Heart left ventricle (tissue), 16 donors: ENCODE data around the gene NFASC. TPM values are rescaled to one million over a fixed set of nuclear protein-coding genes. Genes with fewer than 3 reads are reported as not detected.

Source experiments
- ATAC-seq, 4 donors: fragments of 200-7000 bp; cut with Tn5 transposase; one replicate each; pipeline ENCODE4 v1.9.1; 2020 to 2022; ENCODE audit warnings: moderate library complexity in 4 of 4, mild to moderate bottlenecking in 3 of 4, moderate number of reproducible peaks in 1 of 4
- DNase-seq, 5 donors: peaks; one replicate each; pipeline ENCODE4 v3.0.0-alpha.2; 2020
- H3K27ac ChIP-seq, 12 donors: fragments of 200-600 bp; sonication (generic) in 4 of 12; one replicate each; pipeline versions ENCODE4 v1.5.0 to v1.8.0; 2016 to 2022; ENCODE audit warnings: mild to moderate bottlenecking in 2 of 12
- H3K27me3 ChIP-seq, 9 donors: fragments of 200-600 bp; sonication (generic) in 2 of 9; one replicate each; pipeline versions ENCODE4 v1.5.1 to v1.8.0; 2016 to 2022; ENCODE audit warnings: mild to moderate bottlenecking in 3 of 9
- H3K36me3 ChIP-seq, 9 donors: fragments of 200-600 bp; sonication (generic) in 2 of 9; one replicate each; pipeline versions ENCODE4 v1.5.0 to v1.8.0; 2018 to 2022; ENCODE audit warnings: mild to moderate bottlenecking in 2 of 9
- H3K4me1 ChIP-seq, 12 donors: fragments of 200-600 bp; sonication (generic) in 4 of 12; one replicate each; pipeline versions ENCODE4 v1.5.0 to v1.8.0; 2016 to 2022; ENCODE audit warnings: mild to moderate bottlenecking in 3 of 12
- H3K4me3 ChIP-seq, 12 donors: fragments of 200-600 bp; sonication (generic) in 4 of 12; one replicate each; pipeline versions ENCODE4 v1.5.0 to v1.8.0; 2017 to 2022; ENCODE audit warnings: mild to moderate bottlenecking in 9 of 12, moderate library complexity in 4 of 12
- H3K9me3 ChIP-seq, 12 donors: fragments of 200-600 bp; sonication (generic) in 4 of 12; one replicate each; pipeline versions ENCODE4 v1.5.0 to v1.8.0; 2016 to 2022; ENCODE audit warnings: mild to moderate bottlenecking in 1 of 12
- POLR2A ChIP-seq, 2 donors: fragments of 450-650 bp; IDR thresholded peaks; one replicate each; pipeline ENCODE4 v1.6.1; 2017; ENCODE audit warnings: antibody characterized with exemption in 2 of 2, mild to moderate bottlenecking in 2 of 2, moderate library complexity in 2 of 2
- WGBS, 4 donors: extraction: QIAGEN DNeasy Blood & Tissue Kit in 2 of 4; methylation state at CpG; one replicate each; pipeline versions ENCODE4 v1.1.5 to v1.1.7; 2013 to 2018; 5-methylcytosine and 5-hydroxymethylcytosine counted together
- intact Hi-C, 10 donors: fragments of 100-400 bp; cut with DNase I; formaldehyde crosslinking; loops; one replicate each; pipeline versions ENCODE4 v1.11.1 to v1.14.2; 2022
- polyA plus RNA-seq, 2 donors: library from polyadenylated mRNA; stranded (reverse); fragments of 200-250 nt; gene quantifications; one replicate each; pipeline ENCODE4 v1.2.3, GENCODE V29; 2013
- total RNA-seq, 9 donors: library from RNA; depleted of rRNA in 2 of 9; stranded (reverse); fragments of >200 nt in 2 of 9; fragmentation: NEBNext Ultra II Directional in 3 of 9; extraction: Animal tissue kit (Norgen Biotek cat#: 25700) in 3 of 9; gene quantifications; one replicate each; pipeline versions ENCODE4 v1.1.0 to v1.2.4, GENCODE V29; 2016 to 2023
- TF ChIP-seq, protein P1 (sequence below), 12 donors: fragments of 200-600 bp; sonication (generic) in 4 of 12; IDR thresholded peaks; one replicate each; pipeline versions ENCODE4 v1.5.0 to v1.8.0; 2018 to 2022; ENCODE audit warnings: antibody characterized with exemption in 12 of 12, mild to moderate bottlenecking in 5 of 12
- donor health status: ischemic (EF 13 %, LVEDD 7.1; RV severe dilation, severe dysfunction).
- donor health status: healthy with polysubstance abuse.
- donor health status: DM: no; HTN: yes; CAD: no.
- donor health status: DM: no; HTN: no; CAD: no.
- donor health status: ischemic (EF 25% LVEDD 6.9; RV normal size, moderate dysfunction).
- donor health status: ischemic (EF 25% LVEDD 5.7; RV mildly dilated, moderate dysfunction).
- donor health status: healthy.
- donor health status: DM: yes; HTN: yes; CAD: no.
- donor health status: ischemic (EF 35%, LVEDD 5.7; RV mildly dilated, moderate dysfunction).
- donor health status: nonischemic (EF 11% LVEDD 7.7; RV severe dilation, severe dysfunction).
- donor health status: DM: yes; HTN: yes; CAD: no.
- donor health status: PGD.
- donor health status: ischemic (EF 29% LVEDD 5.4; RV normal size, mild dysfunction).
- donor health status: nonischemic (EF 23%, LVEDD 6.1; RV moderate dilation, normal function).

Gene NFASC
- total and polyA plus RNA-seq, 11 donors: 2.5 to 14.6 (median 10.3) TPM

DNA sequence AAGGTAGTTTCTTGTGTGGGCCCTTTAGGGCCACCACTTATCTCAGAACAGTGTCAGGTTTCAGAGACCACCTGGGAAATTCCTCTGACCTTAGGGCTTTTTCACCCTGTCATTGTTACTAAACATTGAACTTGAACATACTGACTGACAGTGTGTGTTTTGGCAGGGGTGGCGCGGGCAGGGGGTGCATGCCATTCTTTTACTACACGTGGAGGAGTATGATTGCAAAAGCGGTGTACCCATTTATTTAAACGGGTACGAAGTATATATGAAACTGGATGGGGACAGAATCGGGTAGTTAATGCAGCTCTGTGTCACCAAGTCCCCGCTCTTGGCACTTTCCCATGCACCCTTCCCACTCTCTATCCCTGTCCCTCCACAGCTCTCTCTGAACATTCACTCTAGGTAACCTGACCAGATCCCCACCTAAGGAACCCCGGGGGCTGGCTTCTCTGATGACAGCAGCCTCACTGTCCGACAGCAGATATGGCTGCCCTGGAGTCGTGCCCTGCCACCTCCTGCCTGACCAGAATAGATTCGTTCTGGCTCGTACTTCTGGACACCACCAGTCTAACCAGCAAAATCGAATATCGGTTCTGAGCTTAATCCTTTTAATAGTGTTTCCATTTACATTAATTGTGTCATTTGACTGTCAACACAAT, 51.3 kb downstream of the NFASC start:
- no peak for DNase-seq
- no peak overlapping the region for H3K27ac ChIP-seq
- WGBS, 4 donors: 68 to 72% (median 72%) methylated on average over 15 of the region's 15 CpGs
- peaks cover 0 to 20% (median 8%) of the 10 kb centered on the region in 12 donors for H3K4me1 ChIP-seq
- H3K27me3 ChIP-seq: peaks cover 0 to 12% (median 0%) of the 10 kb centered on the region in 9 donors
- intact Hi-C loops: no loop called here
- H3K4me3 ChIP-seq: no peak overlapping the region
- no peaks in the 10 kb centered on the region for H3K36me3 ChIP-seq
- TF ChIP-seq, protein P1, sequence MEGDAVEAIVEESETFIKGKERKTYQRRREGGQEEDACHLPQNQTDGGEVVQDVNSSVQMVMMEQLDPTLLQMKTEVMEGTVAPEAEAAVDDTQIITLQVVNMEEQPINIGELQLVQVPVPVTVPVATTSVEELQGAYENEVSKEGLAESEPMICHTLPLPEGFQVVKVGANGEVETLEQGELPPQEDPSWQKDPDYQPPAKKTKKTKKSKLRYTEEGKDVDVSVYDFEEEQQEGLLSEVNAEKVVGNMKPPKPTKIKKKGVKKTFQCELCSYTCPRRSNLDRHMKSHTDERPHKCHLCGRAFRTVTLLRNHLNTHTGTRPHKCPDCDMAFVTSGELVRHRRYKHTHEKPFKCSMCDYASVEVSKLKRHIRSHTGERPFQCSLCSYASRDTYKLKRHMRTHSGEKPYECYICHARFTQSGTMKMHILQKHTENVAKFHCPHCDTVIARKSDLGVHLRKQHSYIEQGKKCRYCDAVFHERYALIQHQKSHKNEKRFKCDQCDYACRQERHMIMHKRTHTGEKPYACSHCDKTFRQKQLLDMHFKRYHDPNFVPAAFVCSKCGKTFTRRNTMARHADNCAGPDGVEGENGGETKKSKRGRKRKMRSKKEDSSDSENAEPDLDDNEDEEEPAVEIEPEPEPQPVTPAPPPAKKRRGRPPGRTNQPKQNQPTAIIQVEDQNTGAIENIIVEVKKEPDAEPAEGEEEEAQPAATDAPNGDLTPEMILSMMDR (IDR thresholded peaks at IDR 0.05): no peak
- no peak for TF ChIP-seq POLR2A (IDR thresholded peaks at IDR 0.05)
- ATAC-seq: no peak
- peaks cover 0 to 7% (median 0%) of the 10 kb centered on the region in 12 donors for H3K9me3 ChIP-seq

GRCh38 chr1:204923201-204923600, 52.5 kb downstream of the NFASC start:
- no peak for TF ChIP-seq POLR2A (IDR thresholded peaks at IDR 0.05)
- TF ChIP-seq, protein P1 (IDR thresholded peaks at IDR 0.05): no peak
- H3K27ac ChIP-seq: no peak overlapping the region
- peaks cover 0 to 20% (median 8%) of the 10 kb centered on the region in 12 donors for H3K4me1 ChIP-seq
- no peak overlapping the region for H3K4me3 ChIP-seq
- H3K27me3 ChIP-seq: peaks cover 0 to 17% (median 0%) of the 10 kb centered on the region in 9 donors
- ATAC-seq: no peak
- intact Hi-C loops: no loop called here
- H3K9me3 ChIP-seq: no peaks in the 10 kb centered on the region
- 58 to 69% (median 66%) methylated on average over 10 of the region's 10 CpGs for WGBS, 4 donors
- DNase-seq: no peak
- H3K36me3 ChIP-seq: no peaks in the 10 kb centered on the region

- Histone ChIP-seq H3K4me3 (no peak overlapping the region), H3K27ac (no peak overlapping the region), H3K36me3 (no peaks in the 10 kb centered on the region), H3K4me1 (peaks cover 0 to 20% (median 8%) of the 10 kb centered on the region in 12 donors), H3K27me3 (peaks cover 0 to 17% (median 0%) of the 10 kb centered on the region in 9 donors), H3K9me3 (no peaks in the 10 kb centered on the region)
- ATAC-seq (no peak), DNase-seq (no peak)
- intact Hi-C loops: no loop called here
- no peak for TF ChIP-seq POLR2A (IDR thresholded peaks at IDR 0.05)
- TF ChIP-seq, protein P1 (IDR thresholded peaks at IDR 0.05): no peak
- 64 to 81% (median 76%) methylated on average over 3 to 4 of the region's 4 CpGs for WGBS, 4 donors
Observed at GRCh38 chr1:204923626-204924012, 53.0 kb downstream of the NFASC start.

- Histone ChIP-seq H3K36me3 (no peaks in the 10 kb centered on the region), H3K9me3 (no peaks in the 10 kb centered on the region), H3K27ac (no peak overlapping the region), H3K4me1 (peaks cover 0 to 20% (median 8%) of the 10 kb centered on the region in 12 donors), H3K27me3 (peaks cover 0 to 17% (median 0%) of the 10 kb centered on the region in 9 donors), H3K4me3 (no peak overlapping the region)
- no peak for TF ChIP-seq POLR2A (IDR thresholded peaks at IDR 0.05)
- 47 to 53% (median 50%) methylated on average over 5 of the region's 5 CpGs for WGBS, 4 donors
- peak in 2 of 4 donors; percentile 25 to 55 for ATAC-seq
- no peak for DNase-seq
- intact Hi-C loops: no loop called here
Observed at GRCh38 chr1:204924013-204924759, 53.5 kb downstream of the NFASC start.
